HG03066 (cell line): ENCODE measurements around the gene GKAP1.
"Not testable (repeated sequence)": the region's sequence is repeated elsewhere in the genome, so short reads cannot be mapped to it uniquely, and the experiment has no call there.

Experiments used
- ATAC-seq: cut with Tn5 transposase; IDR thresholded peaks from one replicate; pipeline ENCODE4 v1.9.1; 2021; ENCODE audit warnings: low read depth; ENCODE audit not compliant: unreplicated experiment

Gene GKAP1

GRCh38 chr9:83817356-83818278, at the start of gene GKAP1:
Gene GKAP1 (minus strand): TSS chr9:83817769. CDS start chr9:83806517, 11,252 bp downstream.
- ATAC-seq = peak; percentile 79

GRCh38 chr9:83849895-83850294, 32.3 kb upstream of the GKAP1 start:
- not testable (repeated sequence) for ATAC-seq

- ATAC-seq = not testable (repeated sequence)
Measured at GRCh38 chr9:83837070-83837643, 19.6 kb upstream of the GKAP1 start.

- not testable (repeated sequence) for ATAC-seq
Measured at GRCh38 chr9:83830426-83831071, 13.0 kb upstream of the GKAP1 start.

GRCh38 chr9:83824986-83825623, 7.5 kb upstream of the GKAP1 start:
- ATAC-seq = not testable (repeated sequence)

GRCh38 chr9:83817011-83817355, 586 bp downstream of the GKAP1 start:
- not testable (repeated sequence) for ATAC-seq

- not testable (repeated sequence) for ATAC-seq
Measured at GRCh38 chr9:83815120-83815519, 2.4 kb downstream of the GKAP1 start.

- ATAC-seq = not testable (repeated sequence)
Measured at GRCh38 chr9:83809213-83809612, 8.4 kb downstream of the GKAP1 start.

- ATAC-seq = not testable (repeated sequence)
Measured at GRCh38 chr9:83804454-83804853, 13.1 kb downstream of the GKAP1 start.

- ATAC-seq = not testable (repeated sequence)
Measured at GRCh38 chr9:83803941-83804340, 13.6 kb downstream of the GKAP1 start.

- ATAC-seq = no peak
Measured at GRCh38 chr9:83800236-83801033, 17.1 kb downstream of the GKAP1 start.

- ATAC-seq = no peak
Measured at GRCh38 chr9:83794051-83794450, 23.5 kb downstream of the GKAP1 start.

GRCh38 chr9:83792746-83793145, 24.8 kb downstream of the GKAP1 start:
- no peak for ATAC-seq

GRCh38 chr9:83778164-83778563, 39.4 kb downstream of the GKAP1 start:
- no peak for ATAC-seq

GRCh38 chr9:83775932-83776331, 41.6 kb downstream of the GKAP1 start:
- ATAC-seq = no peak

- no peak for ATAC-seq
Measured at GRCh38 chr9:83772860-83773259, 44.7 kb downstream of the GKAP1 start.

GRCh38 chr9:83765376-83765775, 52.2 kb downstream of the GKAP1 start:
- no peak for ATAC-seq

- peak; percentile 95 for ATAC-seq
Measured at GRCh38 chr9:83754383-83754977, 63.1 kb downstream of the GKAP1 start.

GRCh38 chr9:83749706-83750105, 67.9 kb downstream of the GKAP1 start:
- ATAC-seq = no peak

GRCh38 chr9:83744206-83744605, 73.4 kb downstream of the GKAP1 start:
- no peak for ATAC-seq
